Hematopoietic multipotent progenitor cell treated with erythropoietin and hydrocortisone succinate and interleukin-3 and kit ligand, for 17 days (in vitro differentiated cells): ENCODE results near the gene DCAF4.

Experiments used
- DNase-seq: peaks from one replicate; pipeline ENCODE4 v3.0.0-alpha.2; 2015; ENCODE audit warnings: low spot score

DCAF4 gene

DNA sequence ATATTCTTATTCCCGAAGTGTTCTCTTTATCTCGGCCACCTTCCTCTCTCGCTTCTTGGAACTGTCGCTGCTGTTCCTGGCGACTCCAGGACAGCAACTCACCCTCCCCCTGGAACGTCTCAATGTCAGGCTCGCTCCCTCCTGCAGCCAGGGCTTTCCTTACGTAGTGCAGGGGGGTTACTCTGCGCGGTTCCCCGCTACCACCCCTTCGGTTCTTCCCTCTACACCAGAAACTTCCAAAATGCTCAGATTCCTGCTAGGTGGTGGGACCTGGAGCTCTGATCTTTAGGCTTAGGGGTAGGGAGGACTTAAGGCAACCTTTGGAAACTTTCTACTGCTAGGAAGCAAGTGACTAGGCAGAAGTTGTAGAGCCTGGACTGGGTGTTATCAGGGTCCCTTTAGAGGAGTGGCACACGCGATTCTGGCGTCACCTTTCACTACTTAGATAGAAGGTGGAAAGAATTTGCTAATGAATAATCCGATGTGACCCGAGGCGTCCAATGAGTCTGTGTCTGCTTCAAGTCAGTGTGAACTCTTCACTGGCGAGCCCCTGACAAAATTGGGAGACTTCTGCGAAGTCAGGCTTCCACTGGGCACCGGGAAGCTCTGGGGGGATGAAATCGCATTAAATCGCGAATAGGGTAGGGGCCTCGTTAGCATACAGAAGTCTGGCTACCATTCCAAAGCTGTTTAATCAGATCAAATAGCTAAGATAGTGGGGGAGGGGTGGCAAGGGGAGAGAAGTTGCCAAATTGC, 31.5 kb upstream of the DCAF4 start:
- peak; percentile 33 for DNase-seq

DNA sequence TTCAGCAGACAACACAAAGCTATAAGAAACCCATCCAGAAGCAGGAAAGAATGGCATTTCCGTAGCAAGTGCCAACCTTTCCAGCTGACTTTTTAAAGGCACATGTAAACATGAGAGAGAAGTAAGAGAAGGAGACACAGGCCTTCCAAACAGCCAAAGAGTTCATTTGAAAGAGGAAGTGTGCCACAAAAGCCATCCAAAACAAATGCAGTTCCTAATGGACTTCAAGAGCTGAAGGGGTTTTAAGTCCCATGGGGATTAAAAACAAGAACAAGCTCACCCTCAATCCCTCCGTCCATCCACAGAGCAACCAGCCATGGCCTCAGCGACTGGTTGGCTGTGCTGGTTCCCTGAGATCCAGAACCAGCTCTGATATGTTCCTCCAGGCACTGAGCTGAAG, 27.8 kb upstream of the DCAF4 start:
- DNase-seq: no peak

GRCh38 chr14:72901361-72901760, 24.9 kb upstream of the DCAF4 start:
- DNase-seq: no peak

DNA sequence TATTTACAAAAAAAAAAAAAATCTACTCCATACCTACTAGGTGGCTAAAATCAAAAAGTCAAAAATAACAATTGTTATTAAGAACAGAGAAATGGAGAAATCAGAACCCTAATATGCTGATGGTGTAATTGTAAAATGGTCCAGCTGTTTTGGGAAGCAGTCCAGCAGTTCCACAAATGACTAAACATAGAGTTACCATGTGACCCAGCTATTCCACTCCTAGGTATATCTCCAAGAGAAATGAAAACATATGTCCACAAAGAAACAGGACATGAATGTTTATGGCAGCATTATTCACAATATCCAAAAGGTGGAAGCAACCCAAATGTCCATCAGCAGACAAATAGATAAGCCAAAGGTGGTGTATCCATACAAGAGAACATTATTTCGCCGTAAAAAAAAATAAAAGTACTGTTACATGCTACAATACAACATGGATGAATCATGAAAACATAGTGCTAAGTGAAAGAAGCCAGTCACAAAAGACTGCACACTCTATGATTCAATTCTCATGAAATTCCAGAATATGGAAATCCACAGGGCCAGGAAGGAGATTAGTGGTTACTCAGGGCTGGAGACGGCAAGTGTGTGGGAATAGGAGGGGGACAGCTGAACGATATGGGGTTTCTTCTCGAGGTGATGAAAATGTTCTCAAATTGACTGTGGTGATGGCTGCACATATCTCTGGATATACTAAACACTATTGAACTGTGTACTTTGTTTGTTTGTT, 23.3 kb upstream of the DCAF4 start:
- DNase-seq: no peak

- DNase-seq: no peak
These were observed 22.5 kb upstream of the DCAF4 start for GRCh38 chr14:72903716-72904115.

DNA sequence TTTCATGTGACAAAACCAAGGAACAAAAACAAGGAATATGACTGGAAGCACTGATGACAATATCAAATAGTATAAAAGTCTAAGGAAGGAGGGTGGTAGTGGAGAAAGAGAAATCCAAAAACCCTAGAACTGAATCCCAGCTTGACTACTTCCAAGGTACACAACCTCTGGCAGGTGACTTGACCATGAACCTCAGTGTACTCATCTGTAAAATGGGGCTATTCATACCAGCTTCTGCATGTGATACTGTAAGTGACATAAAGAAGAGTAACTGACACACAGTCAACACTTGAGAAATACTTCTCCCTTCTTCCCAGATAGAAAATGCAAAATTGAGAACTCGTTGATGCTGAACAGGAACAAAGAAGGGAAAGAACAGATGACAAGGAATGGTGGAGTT, 22.0 kb upstream of the DCAF4 start:
- no peak for DNase-seq

DNA sequence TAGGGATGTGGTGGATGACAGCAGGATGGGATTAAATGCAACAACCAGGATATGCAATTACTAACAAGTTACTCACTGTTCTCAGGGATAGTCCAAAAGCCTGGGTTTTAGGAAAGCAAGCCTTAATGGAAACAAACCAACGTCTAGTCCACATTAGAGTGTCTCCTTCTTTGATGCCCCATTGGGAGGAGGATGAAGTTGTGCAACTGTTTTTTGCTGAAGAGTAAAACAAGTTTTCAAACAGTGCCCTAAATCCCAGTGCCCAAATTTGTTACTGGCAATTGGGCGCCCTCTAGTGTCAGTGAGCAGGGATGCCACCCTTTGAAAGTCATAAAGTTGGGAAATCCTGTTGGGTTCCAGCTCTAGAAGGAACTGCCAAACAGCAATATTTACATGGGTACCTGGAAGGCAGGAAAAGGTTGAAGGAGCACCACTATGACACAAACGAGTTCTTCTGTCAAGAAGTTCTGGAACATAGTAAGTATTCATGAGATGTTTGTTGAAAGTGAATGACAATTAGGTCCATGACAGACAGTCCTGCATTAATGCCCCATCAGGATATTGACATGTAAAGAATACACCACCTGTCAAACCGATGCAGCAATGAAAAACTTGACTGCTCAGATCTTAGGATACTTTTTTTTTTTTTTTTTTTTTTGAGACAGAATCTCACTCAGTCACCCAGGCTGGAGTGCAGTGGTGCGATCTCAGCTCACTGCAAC, 21.3 kb upstream of the DCAF4 start:
- DNase-seq: peak; percentile 72

- no peak for DNase-seq
These were observed 19.9 kb upstream of the DCAF4 start for GRCh38 chr14:72906316-72906715.

- DNase-seq: no peak
These were observed 19.4 kb upstream of the DCAF4 start for GRCh38 chr14:72906879-72907278.

- DNase-seq: no peak
These were observed 18.4 kb upstream of the DCAF4 start for GRCh38 chr14:72907886-72908285.

DNA sequence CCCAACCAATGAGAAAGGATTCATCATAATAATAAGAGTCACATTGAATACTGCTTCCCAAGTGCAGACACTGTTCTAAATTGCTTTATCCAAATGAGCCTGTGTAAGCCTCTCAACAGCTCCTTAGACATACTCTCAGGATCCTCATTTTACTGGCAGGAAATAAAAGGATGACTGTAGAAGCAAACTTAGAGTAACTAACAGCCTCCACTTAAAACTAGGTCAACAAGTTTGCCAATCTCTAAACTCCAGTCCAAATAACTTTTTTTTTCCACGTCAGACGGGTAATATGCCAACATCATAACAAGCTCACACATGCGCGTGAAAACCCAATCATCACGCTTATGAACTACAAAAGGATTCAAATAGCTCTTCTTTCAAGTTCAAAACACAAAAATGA, 17.1 kb upstream of the DCAF4 start:
- DNase-seq: no peak

- no peak for DNase-seq
These were observed 12.5 kb upstream of the DCAF4 start for GRCh38 chr14:72913809-72914208.

- DNase-seq: no peak
These were observed 10.1 kb upstream of the DCAF4 start for GRCh38 chr14:72916174-72916573.

DNA sequence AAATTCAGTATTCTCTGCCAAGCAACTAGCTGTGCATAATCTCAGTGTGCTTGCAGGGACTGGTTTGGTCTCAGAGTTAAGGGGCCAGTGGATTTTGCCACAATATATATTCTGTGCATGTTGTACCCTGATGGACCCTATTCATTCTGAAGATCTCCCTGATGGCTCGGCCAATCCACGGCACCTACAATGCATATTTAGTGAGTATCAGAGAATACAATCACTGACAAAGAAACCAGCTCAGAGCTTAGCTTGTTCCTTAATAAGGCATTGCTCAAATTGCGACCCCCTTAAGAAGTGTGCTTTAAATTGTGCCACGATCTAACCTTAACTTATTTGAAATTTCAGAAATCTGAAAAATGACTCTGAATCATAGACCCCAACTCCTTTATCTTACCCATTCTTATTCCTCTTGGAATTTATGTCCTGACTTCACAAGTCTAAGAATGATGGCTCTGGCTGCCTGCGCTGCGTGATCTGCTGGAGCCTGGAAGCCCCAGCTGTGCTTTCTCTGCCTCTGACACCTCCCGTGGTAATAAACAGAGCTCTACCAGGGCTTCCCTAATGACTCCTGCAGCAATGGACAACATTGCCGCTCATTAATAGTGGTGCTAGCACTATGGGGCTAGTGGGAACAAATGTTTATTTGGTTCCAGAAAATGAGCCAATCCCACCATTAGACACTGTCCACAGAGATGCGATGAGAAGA, 9.0 kb upstream of the DCAF4 start:
- no peak for DNase-seq

- no peak for DNase-seq
These were observed 6.3 kb upstream of the DCAF4 start for GRCh38 chr14:72920008-72920407.

DNA sequence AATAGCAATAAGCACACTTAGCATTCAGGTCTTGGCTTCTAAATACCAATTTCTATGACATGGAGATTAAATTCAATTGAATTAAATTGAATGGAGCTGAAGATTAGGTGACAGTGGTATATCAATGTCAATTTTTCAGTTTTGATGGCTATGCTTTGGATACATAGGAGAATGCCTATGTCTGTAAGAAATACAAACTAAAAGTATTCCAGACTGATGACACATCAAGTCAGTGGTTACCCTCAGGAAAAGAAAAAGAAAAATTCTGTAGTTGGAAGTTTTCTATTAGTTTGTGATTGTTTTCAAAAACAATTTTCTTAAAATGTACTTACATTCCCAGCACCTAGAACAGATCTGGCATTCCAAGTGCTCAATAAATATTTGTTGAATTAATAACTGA, 4.9 kb upstream of the DCAF4 start:
- DNase-seq: no peak

- DNase-seq: peak; percentile 30
These were observed 1.9 kb upstream of the DCAF4 start for GRCh38 chr14:72924337-72924736.

GRCh38 chr14:72925171-72925759, 999 bp upstream of the DCAF4 start:
- no peak for DNase-seq

DNA sequence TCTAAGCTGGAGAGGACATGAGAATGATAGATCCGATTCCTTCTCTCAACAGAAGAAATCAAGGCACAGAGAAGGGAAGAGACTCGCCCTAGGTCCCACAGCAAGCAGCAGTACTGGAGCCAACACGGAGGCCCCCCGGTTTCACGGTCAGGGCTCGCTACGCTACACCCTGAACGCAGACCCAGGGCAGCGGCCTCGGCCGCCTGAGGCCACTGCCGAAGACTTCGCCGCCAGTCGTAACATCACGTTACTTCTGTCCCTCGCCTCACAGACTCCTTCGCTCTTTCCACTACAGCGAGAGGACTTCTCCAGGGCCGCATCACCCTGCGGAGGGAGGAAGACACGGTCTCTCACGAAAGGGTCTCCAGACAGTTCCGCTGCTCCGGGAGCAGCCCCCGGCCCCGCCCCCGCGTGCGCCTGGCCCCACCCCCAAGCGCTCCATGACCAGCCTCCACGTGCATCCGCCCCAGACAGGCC, 411 bp upstream of the DCAF4 start:
- no peak for DNase-seq

- DNase-seq: no peak
These were observed 2.6 kb downstream of the DCAF4 start for GRCh38 chr14:72928872-72929271.

DNA sequence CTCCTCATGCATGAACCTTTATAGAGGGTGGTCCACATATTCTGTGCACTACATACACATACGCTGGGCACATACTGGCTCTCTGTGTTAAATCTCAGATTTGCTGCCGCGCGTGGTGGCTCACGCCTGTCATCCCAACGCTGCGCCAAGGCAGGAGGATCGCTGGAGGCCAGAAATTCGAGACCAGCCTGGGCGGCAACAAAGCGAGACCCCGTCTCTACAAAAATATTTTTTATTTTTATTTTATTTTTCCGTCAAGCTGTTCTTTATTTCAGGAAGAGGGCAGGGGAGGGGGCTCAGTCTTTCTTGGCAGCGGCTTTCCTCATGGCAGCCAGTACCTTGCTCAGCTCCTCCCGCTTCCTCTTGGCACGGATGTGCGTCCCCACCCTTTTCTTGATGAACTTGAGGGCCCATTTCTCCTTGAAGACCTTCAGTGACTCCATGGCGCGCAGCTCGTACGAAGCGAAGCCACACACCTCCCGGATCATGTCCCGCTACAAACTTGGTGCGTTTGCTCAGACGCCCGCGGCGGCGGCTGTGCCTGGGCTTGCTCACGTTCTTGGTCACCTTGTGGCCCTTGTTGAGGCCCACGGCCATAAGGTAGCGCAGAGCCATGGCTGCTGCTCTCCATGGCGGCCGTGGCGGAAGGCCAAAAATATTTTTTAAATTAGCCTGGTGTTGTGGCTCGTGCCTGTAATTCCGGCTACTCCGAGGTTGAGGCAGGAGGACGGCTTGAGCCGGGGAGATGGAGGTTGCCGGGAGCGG, 3.2 kb downstream of the DCAF4 start:
- DNase-seq: no peak
